K562 (cell line): ENCODE results near the gene ZDHHC24. TPM values are rescaled to one million over a fixed set of nuclear protein-coding genes. Genes with fewer than 3 reads are reported as not detected.

Experiments
- ARID2 ChIP-seq: fragments of 450-650 bp; IDR thresholded peaks from 2 replicates; pipeline ENCODE4 v1.6.1; 2017; ENCODE audit warnings: antibody characterized with exemption, mild to moderate bottlenecking
- CREM ChIP-seq: IDR thresholded peaks from 2 replicates; pipeline ENCODE4 v1.6.1; 2014; ENCODE audit warnings: antibody characterized with exemption, low read depth
- CUX1 ChIP-seq: fragments of 200-800 bp; sonication (Bioruptor generic); IDR thresholded peaks from 2 replicates; pipeline ENCODE4 v1.6.1; 2016; ENCODE audit warnings: missing genetic modification characterization, missing compliant biosample characterization
- DEAF1 ChIP-seq: fragments of 450-650 bp; formaldehyde crosslinking; IDR thresholded peaks from 2 replicates; pipeline ENCODE4 v1.4.0; 2020; ENCODE audit warnings: mild to moderate bottlenecking, moderate library complexity
- ESRRA ChIP-seq: fragments of 450-650 bp; IDR thresholded peaks from 2 replicates; pipeline ENCODE4 v1.6.1; 2014; ENCODE audit warnings: low read depth, mild to moderate bottlenecking, moderate library complexity, borderline replicate concordance
- ETS2 ChIP-seq: IDR thresholded peaks from 2 replicates; pipeline ENCODE4 v1.6.1; 2016; ENCODE audit warnings: borderline replicate concordance, missing genetic modification characterization, mild to moderate bottlenecking, moderate library complexity, missing compliant biosample characterization; ENCODE audit not compliant: poor library complexity, severe bottlenecking
- HSF4 ChIP-seq: fragments of 250-450 bp; sonication (Bioruptor Pico); IDR thresholded peaks from 2 replicates; pipeline ENCODE4 v2.1.2; 2022; ENCODE audit warnings: mild to moderate bottlenecking, moderate library complexity, borderline replicate concordance
- MBD2 ChIP-seq: sonication (generic); IDR thresholded peaks from 2 replicates; pipeline ENCODE4 v1.6.1; 2016; ENCODE audit warnings: low read depth, borderline replicate concordance
- NR4A1 ChIP-seq, 2 experiments: fragments of 250-450 bp in 1 of 2; fragments of 450-650 bp in 1 of 2; sonication (Bioruptor Pico) in 1 of 2; IDR thresholded peaks; 2 replicates each; pipeline versions ENCODE4 v1.4.0 to v1.6.1; 2016 to 2020; ENCODE audit warnings: mild to moderate bottlenecking in 2 of 2, missing compliant biosample characterization in 1 of 2, missing genetic modification characterization in 1 of 2, moderate library complexity in 1 of 2
- PHF20 ChIP-seq: fragments of 450-650 bp; IDR thresholded peaks from 2 replicates; pipeline ENCODE4 v1.6.1; 2018; ENCODE audit not compliant: partially characterized antibody
- POLR2A ChIP-seq: fragments of 450-650 bp; conservative IDR thresholded peaks from 2 replicates; pipeline ENCODE4 v1.6.1; 2016
- RBM22 ChIP-seq: fragments of 200-400 bp; formaldehyde crosslinking; IDR thresholded peaks from 2 replicates; pipeline ENCODE4 v1.6.1; 2018; ENCODE audit warnings: low read length, low read depth; ENCODE audit not compliant: poor library complexity, severe bottlenecking
- SIN3B ChIP-seq: fragments of 450-650 bp; IDR thresholded peaks from 2 replicates; pipeline ENCODE4 v1.6.1; 2017; ENCODE audit warnings: low read depth, mild to moderate bottlenecking, moderate library complexity
- SNIP1 ChIP-seq: fragments of 450-650 bp; IDR thresholded peaks from 2 replicates; pipeline ENCODE4 v1.7.1; 2017; ENCODE audit warnings: low read depth, mild to moderate bottlenecking
- SNRNP70 ChIP-seq: fragments of 200-400 bp; formaldehyde crosslinking; optimal IDR thresholded peaks from 2 replicates; pipeline ENCODE3; 2017; ENCODE audit warnings: low read depth, low read length
- SREBF2 ChIP-seq: sonication (generic); formaldehyde crosslinking; IDR thresholded peaks from 2 replicates; pipeline ENCODE4 v1.4.0; 2020; ENCODE audit warnings: mild to moderate bottlenecking, missing genetic modification reagents
- SRSF1 ChIP-seq: fragments of 200-400 bp; formaldehyde crosslinking; IDR thresholded peaks from 2 replicates; pipeline ENCODE4 v1.6.1; 2017; ENCODE audit warnings: mild to moderate bottlenecking, low read depth, low read length, moderate library complexity
- ZNF184 ChIP-seq: sonication (generic); formaldehyde crosslinking; IDR thresholded peaks from 2 replicates; pipeline ENCODE4 v1.5.0; 2020; ENCODE audit warnings: missing genetic modification reagents
- ZNF324 ChIP-seq: fragments of 250-450 bp; sonication (Bioruptor Pico); IDR thresholded peaks from 2 replicates; pipeline ENCODE4 v1.4.0; 2020; ENCODE audit warnings: mild to moderate bottlenecking
- ZNF551 ChIP-seq: fragments of 250-450 bp; sonication (Bioruptor Pico); IDR thresholded peaks from 2 replicates; pipeline ENCODE4 v1.5.0; 2021; ENCODE audit warnings: mild to moderate bottlenecking, moderate library complexity
- ZNF584 ChIP-seq: fragments of 200-800 bp; sonication (Bioruptor generic); IDR thresholded peaks from 2 replicates; pipeline ENCODE4 v1.6.1; 2016; ENCODE audit warnings: low read depth, mild to moderate bottlenecking, missing genetic modification characterization, missing compliant biosample characterization
- ZNF76 ChIP-seq: fragments of 250-450 bp; sonication (Bioruptor Pico); IDR thresholded peaks from 2 replicates; pipeline ENCODE4 v1.4.0; 2020; ENCODE audit warnings: mild to moderate bottlenecking, moderate library complexity, borderline replicate concordance
- polyA plus RNA-seq, 8 experiments: library from polyadenylated mRNA; depleted of rRNA in 4 of 8; stranded (reverse) in 5 of 8; unstranded in 3 of 8; fragments of >200 nt; fragmentation: Nextera tagmentation in 2 of 8; fragmentation: Illumina TruSeq in 1 of 8; extraction: Ambion mirVana in 2 of 8; extraction: Trizol in 1 of 8; gene quantifications; 2 replicates each; pipeline versions ENCODE4 v1.2.1 to v1.2.3, GENCODE V29; 2011 to 2014; ENCODE audit warnings: inconsistent platforms in 1 of 8, missing spikeins in 1 of 8
- total RNA-seq, 7 experiments: library from RNA; depleted of rRNA in 6 of 7; stranded (reverse); fragments of >200 nt in 6 of 7; fragmentation: Illumina TruSeq in 2 of 7; extraction: Trizol in 2 of 7; gene quantifications; 2 replicates each; pipeline versions ENCODE4 v1.2.1 to v1.2.3, GENCODE V29; 2011 to 2021; ENCODE audit warnings: low replicate concordance in 1 of 7

ZDHHC24 gene
- total and polyA plus RNA-seq, 9 of the 15 experiments (the other 6 are each of a cell fraction or from before 2014, with no cell fraction given) = 0.45 to 11.2 (median 2.7) TPM

GRCh38 chr11:66510271-66510989 lies 35.4 kb downstream of the ZDHHC24 start, which contains the start of gene BBS1 (continued):
- TF ChIP-seq ESRRA (peak; percentile 61; the same call in 1 of the 2 replicates), SIN3B (peak; percentile 95), SNIP1 (no peak), PHF20 (peak; percentile 94), ZNF76 (CRISPR knock-in tag) (no peak), SREBF2 (CRISPR knock-in tag) (no peak), CREM (peak; percentile 81), ZNF584 (no peak), HSF4 (CRISPR knock-in tag) (no peak), CUX1 (no peak), DEAF1 (CRISPR knock-in tag) (no peak), RBM22 (peak; percentile 99), ZNF324 (CRISPR knock-in tag) (no peak), NR4A1 (CRISPR knock-in tag; IDR thresholded peaks at IDR 0.05) (no peak), NR4A1 (tag; IDR thresholded peaks at IDR 0.05) (peak; percentile 38; the same call in 1 of the 2 replicates), ARID2 (no peak), MBD2 (peak; percentile 83; the same call in 1 of the 2 replicates), ZNF184 (CRISPR knock-in tag) (no peak), ETS2 (tag) (no peak), ZNF551 (no peak), POLR2A (peak; percentile 78), SRSF1 (no peak), SNRNP70 (no peak)
